H9 (cell line): ENCODE measurements around the gene PATL1. TPM values are rescaled to one million over a fixed set of nuclear protein-coding genes. Genes with fewer than 3 reads are reported as not detected.

ENCODE experiments used
- DNase-seq: peaks from one replicate; pipeline ENCODE4 v3.0.0-alpha.2; 2017
- H2AFZ ChIP-seq: one replicate; pipeline ENCODE4 v1.6.1; 2013; ENCODE audit warnings: mild to moderate bottlenecking, low read length, control low read depth, moderate library complexity
- H2AK5ac ChIP-seq: 2 replicates; pipeline ENCODE4 v1.6.1; 2013; ENCODE audit warnings: low read length, control low read depth, mixed read lengths; ENCODE audit not compliant: insufficient read length
- H2BK120ac ChIP-seq: one replicate; pipeline ENCODE4 v1.6.1; 2013; ENCODE audit warnings: low read depth, mild to moderate bottlenecking, low read length, control low read depth, inconsistent platforms; ENCODE audit not compliant: poor library complexity, severe bottlenecking
- H2BK12ac ChIP-seq: 2 replicates; pipeline ENCODE4 v1.6.1; 2013; ENCODE audit warnings: low read length, control low read depth, mixed read lengths, low read depth; ENCODE audit not compliant: insufficient read length
- H2BK15ac ChIP-seq: 2 replicates; pipeline ENCODE4 v1.6.1; 2013; ENCODE audit warnings: low read depth, low read length, control low read depth
- H2BK20ac ChIP-seq: one replicate; pipeline ENCODE4 v1.6.1; 2013; ENCODE audit warnings: low read depth, mild to moderate bottlenecking, low read length, control low read depth, inconsistent platforms; ENCODE audit not compliant: poor library complexity, severe bottlenecking
- H2BK5ac ChIP-seq: 2 replicates; pipeline ENCODE4 v1.6.1; 2013; ENCODE audit warnings: low read length, control low read depth, mixed read lengths; ENCODE audit not compliant: insufficient read length
- H3K14ac ChIP-seq: 2 replicates; pipeline ENCODE4 v1.6.1; 2013; ENCODE audit warnings: low read length, control low read depth; ENCODE audit not compliant: insufficient read depth
- H3K18ac ChIP-seq: 2 replicates; pipeline ENCODE4 v1.6.1; 2013; ENCODE audit warnings: low read depth, mild to moderate bottlenecking, mixed read lengths, low read length, control low read depth; ENCODE audit not compliant: insufficient read length
- H3K23ac ChIP-seq: 2 replicates; pipeline ENCODE4 v1.6.1; 2013; ENCODE audit warnings: low read length, control low read depth, mixed read lengths, low read depth; ENCODE audit not compliant: insufficient read length
- H3K23me2 ChIP-seq: 2 replicates; pipeline ENCODE4 v1.6.1; 2013; ENCODE audit warnings: low read depth, mild to moderate bottlenecking, mixed read lengths, low read length, control low read depth; ENCODE audit not compliant: insufficient read length, poor library complexity, severe bottlenecking
- H3K27ac ChIP-seq: 2 replicates; pipeline ENCODE4 v1.5.1; 2013; ENCODE audit warnings: low read length, control low read depth, mixed read lengths, low read depth; ENCODE audit not compliant: insufficient read length
- H3K27me3 ChIP-seq: 2 replicates; pipeline ENCODE4 v1.6.1; 2013; ENCODE audit warnings: low read length, control low read depth, inconsistent platforms; ENCODE audit not compliant: insufficient read depth
- H3K4ac ChIP-seq: 2 replicates; pipeline ENCODE4 v1.6.1; 2013; ENCODE audit warnings: low read depth, mild to moderate bottlenecking, control low read depth, inconsistent platforms, low read length, moderate library complexity
- H3K4me1 ChIP-seq: 2 replicates; pipeline ENCODE4 v1.6.1; 2013; ENCODE audit warnings: low read length, control low read depth, inconsistent platforms; ENCODE audit not compliant: insufficient read depth
- H3K4me2 ChIP-seq: 2 replicates; pipeline ENCODE4 v1.6.1; 2013; ENCODE audit warnings: low read length, control low read depth, mixed read lengths; ENCODE audit not compliant: insufficient read length, insufficient read depth
- H3K56ac ChIP-seq: 2 replicates; pipeline ENCODE4 v1.6.1; 2013; ENCODE audit warnings: low read depth, mild to moderate bottlenecking, mixed read lengths, low read length, control low read depth; ENCODE audit not compliant: insufficient read length
- H3K79me1 ChIP-seq: 2 replicates; pipeline ENCODE4 v1.6.1; 2013; ENCODE audit warnings: low read depth, mild to moderate bottlenecking, moderate library complexity, low read length, control low read depth, inconsistent platforms; ENCODE audit not compliant: insufficient read depth, poor library complexity, severe bottlenecking
- H3K79me2 ChIP-seq: 2 replicates; pipeline ENCODE4 v1.6.1; 2013; ENCODE audit warnings: low read length, control low read depth, inconsistent platforms; ENCODE audit not compliant: insufficient read depth
- H3K9ac ChIP-seq: 2 replicates; pipeline ENCODE4 v1.6.1; 2013; ENCODE audit warnings: low read length, control low read depth, mixed read lengths; ENCODE audit not compliant: insufficient read length; ENCODE audit errors: extremely low read depth
- H3K9me3 ChIP-seq: one replicate; pipeline ENCODE4 v1.6.1; 2013; ENCODE audit warnings: low read depth, low read length, inconsistent platforms; ENCODE audit not compliant: control insufficient read depth
- H3T11ph ChIP-seq: one replicate; pipeline ENCODE4 v1.6.1; 2013; ENCODE audit warnings: mild to moderate bottlenecking, low read length, control low read depth, inconsistent platforms
- H4K20me1 ChIP-seq: one replicate; pipeline ENCODE4 v1.6.1; 2013; ENCODE audit not compliant: control insufficient read depth, insufficient read length, insufficient read depth
- H4K5ac ChIP-seq: 2 replicates; pipeline ENCODE4 v1.6.1; 2013; ENCODE audit warnings: low read depth, mild to moderate bottlenecking, mixed read lengths, low read length, control low read depth; ENCODE audit not compliant: insufficient read length
- H4K8ac ChIP-seq: replicated peaks from 2 replicates; pipeline ENCODE4 v1.6.1; 2013; ENCODE audit warnings: low read length, control low read depth, mixed read lengths, low read depth; ENCODE audit not compliant: insufficient read length
- H4K91ac ChIP-seq: 2 replicates; pipeline ENCODE4 v1.6.1; 2013; ENCODE audit warnings: low read depth, mild to moderate bottlenecking, moderate library complexity, mixed read lengths, low read length, control low read depth; ENCODE audit not compliant: insufficient read length
- H3K27ac Mint-ChIP-seq, 3 experiments: 2 replicates in 2 of 3; 3 replicates in 1 of 3; pipeline ENCODE4 v1.8.0; 2020 to 2021; ENCODE audit warnings: mixed read lengths in 3 of 3, mild to moderate bottlenecking in 1 of 3, moderate library complexity in 1 of 3
- H3K27me3 Mint-ChIP-seq: 2 replicates; pipeline ENCODE4 v1.8.0; 2021; ENCODE audit warnings: low read depth, mild to moderate bottlenecking, moderate library complexity, mixed read lengths
- H3K36me3 Mint-ChIP-seq, 3 experiments: 2 replicates in 2 of 3; 3 replicates in 1 of 3; pipeline ENCODE4 v1.8.0; 2020 to 2021; ENCODE audit warnings: low read depth in 3 of 3, mixed read lengths in 3 of 3; ENCODE audit not compliant: insufficient read depth in 1 of 3
- H3K4me1 Mint-ChIP-seq, 2 experiments: 2 replicates each; pipeline ENCODE4 v1.8.0; 2020; ENCODE audit warnings: mixed read lengths in 2 of 2
- H3K4me3 Mint-ChIP-seq, 2 experiments: 2 replicates in 1 of 2; 3 replicates in 1 of 2; pipeline ENCODE4 v1.8.0; 2020 to 2021; ENCODE audit warnings: mild to moderate bottlenecking in 2 of 2, mixed read lengths in 2 of 2, moderate library complexity in 1 of 2
- H3K9me3 Mint-ChIP-seq, 2 experiments: 2 replicates in 1 of 2; 3 replicates in 1 of 2; pipeline ENCODE4 v1.8.0; 2020; ENCODE audit warnings: mild to moderate bottlenecking in 2 of 2, mixed read lengths in 2 of 2, moderate library complexity in 1 of 2
- total RNA-seq: library from RNA; stranded (reverse); gene quantifications from 2 replicates; pipeline ENCODE4 v1.2.1, GENCODE V29; 2021
- TF ChIP-seq, protein P1 (sequence below): fragments of 200-600 bp; sonication (generic); conservative IDR thresholded peaks from 3 replicates; pipeline ENCODE4 v1.8.0; 2021; ENCODE audit warnings: antibody characterized with exemption, mild to moderate bottlenecking

The PATL1 gene
- total RNA-seq, 1 experiment from 2014 or later = 31.4 TPM

DNA sequence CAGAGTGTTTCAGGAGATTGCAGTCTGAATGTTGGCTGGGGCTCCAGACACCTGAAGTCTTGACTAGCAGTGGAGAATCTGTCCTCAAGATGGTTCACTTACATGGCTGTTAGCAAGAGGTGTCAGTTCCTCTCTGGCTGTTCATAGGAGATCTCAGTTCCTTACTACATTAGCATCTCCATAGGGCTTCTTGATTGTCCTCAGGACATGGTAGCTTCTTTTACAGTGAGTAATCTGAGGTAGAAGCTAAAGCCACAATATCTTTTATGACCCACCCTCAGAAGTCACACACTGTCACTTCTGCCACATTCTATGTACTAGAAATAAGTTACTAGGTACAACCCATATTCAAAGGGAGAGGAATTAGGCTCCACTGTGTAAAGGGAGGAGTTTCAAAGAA lies 10.5 kb upstream of the PATL1 start:
- no peak overlapping the region for H3K27ac Mint-ChIP-seq
- H2AFZ ChIP-seq = no peak overlapping the region
- no peak overlapping the region for H3K27ac ChIP-seq
- H3K9me3 Mint-ChIP-seq = peaks cover 3 to 4% of the 10 kb centered on the region in 2 experiments
- no peak for DNase-seq
- no peak overlapping the region for H4K5ac ChIP-seq
- no peaks in the 10 kb centered on the region for H3K79me2 ChIP-seq
- H2BK15ac ChIP-seq = no peak overlapping the region
- no peaks in the 10 kb centered on the region for H3K27me3 ChIP-seq
- H3K9me3 ChIP-seq = no peaks in the 10 kb centered on the region
- H3K14ac ChIP-seq = no peak overlapping the region
- H3K23ac ChIP-seq = no peak overlapping the region
- H2BK120ac ChIP-seq = no peak overlapping the region
- no peak overlapping the region for H2BK12ac ChIP-seq
- H2BK5ac ChIP-seq = no peak overlapping the region
- no peak overlapping the region for H3K4ac ChIP-seq
- H4K20me1 ChIP-seq = no peaks in the 10 kb centered on the region
- H3K56ac ChIP-seq = no peak overlapping the region
- no peak overlapping the region for H3T11ph ChIP-seq
- no peak overlapping the region for H4K8ac ChIP-seq
- no peak overlapping the region for H3K18ac ChIP-seq
- H3K4me1 ChIP-seq = no peaks in the 10 kb centered on the region
- H2AK5ac ChIP-seq = no peak overlapping the region
- H2BK20ac ChIP-seq = no peak overlapping the region
- no peaks in the 10 kb centered on the region for H3K79me1 ChIP-seq
- H3K27me3 Mint-ChIP-seq = no peaks in the 10 kb centered on the region
- no peaks in the 10 kb centered on the region; a peak in 1 of 7 replicates for H3K36me3 Mint-ChIP-seq
- peaks cover 3 to 10% of the 10 kb centered on the region in 2 experiments for H3K4me1 Mint-ChIP-seq
- no peaks in the 10 kb centered on the region for H3K23me2 ChIP-seq
- no peak overlapping the region for H3K4me2 ChIP-seq
- TF ChIP-seq, protein P1, sequence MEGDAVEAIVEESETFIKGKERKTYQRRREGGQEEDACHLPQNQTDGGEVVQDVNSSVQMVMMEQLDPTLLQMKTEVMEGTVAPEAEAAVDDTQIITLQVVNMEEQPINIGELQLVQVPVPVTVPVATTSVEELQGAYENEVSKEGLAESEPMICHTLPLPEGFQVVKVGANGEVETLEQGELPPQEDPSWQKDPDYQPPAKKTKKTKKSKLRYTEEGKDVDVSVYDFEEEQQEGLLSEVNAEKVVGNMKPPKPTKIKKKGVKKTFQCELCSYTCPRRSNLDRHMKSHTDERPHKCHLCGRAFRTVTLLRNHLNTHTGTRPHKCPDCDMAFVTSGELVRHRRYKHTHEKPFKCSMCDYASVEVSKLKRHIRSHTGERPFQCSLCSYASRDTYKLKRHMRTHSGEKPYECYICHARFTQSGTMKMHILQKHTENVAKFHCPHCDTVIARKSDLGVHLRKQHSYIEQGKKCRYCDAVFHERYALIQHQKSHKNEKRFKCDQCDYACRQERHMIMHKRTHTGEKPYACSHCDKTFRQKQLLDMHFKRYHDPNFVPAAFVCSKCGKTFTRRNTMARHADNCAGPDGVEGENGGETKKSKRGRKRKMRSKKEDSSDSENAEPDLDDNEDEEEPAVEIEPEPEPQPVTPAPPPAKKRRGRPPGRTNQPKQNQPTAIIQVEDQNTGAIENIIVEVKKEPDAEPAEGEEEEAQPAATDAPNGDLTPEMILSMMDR = no peak
- H4K91ac ChIP-seq = no peak overlapping the region
- H3K4me3 Mint-ChIP-seq = no peak overlapping the region
- H3K9ac ChIP-seq = no peak overlapping the region
